ENCODE measurements around the gene AVPI1. TPM values are rescaled to one million over a fixed set of nuclear protein-coding genes. Genes with fewer than 3 reads are reported as not detected.

Gene AVPI1
- total RNA-seq, 2 donors from 2014 or later, result 9.5 to 25.6 TPM

- peak overlapping the region; percentile 96 to 98 for H3K27ac ChIP-seq
- H3K4me3 ChIP-seq, result no peak overlapping the region
- peaks cover 4% of the 10 kb centered on the region for H3K36me3 ChIP-seq
- no peak for TF ChIP-seq CTCF (IDR thresholded peaks at IDR 0.05)
- no peaks in the 10 kb centered on the region for H3K27me3 ChIP-seq (replicated peaks; ENCODE audit: insufficient read depth)
- peaks cover 43 to 74% of the 10 kb centered on the region in 2 donors for H3K4me1 ChIP-seq (ENCODE audit: control insufficient read depth in 1 of 2, low read depth in 2 of 2)
- ATAC-seq (ENCODE audit: insufficient number of reproducible peaks, low FRiP score, low read depth) (no peak), DNase-seq (ENCODE audit: low spot score) (no peak)
- no peaks in the 10 kb centered on the region for H3K9me3 ChIP-seq
Observed at GRCh38 chr10:97711640-97712572, 24.9 kb upstream of the AVPI1 start.

GRCh38 chr10:97708976-97709946, 22.2 kb upstream of the AVPI1 start:
- no peaks in the 10 kb centered on the region for H3K27me3 ChIP-seq (replicated peaks; ENCODE audit: insufficient read depth)
- H3K9me3 ChIP-seq, result no peaks in the 10 kb centered on the region
- H3K27ac ChIP-seq, result peak overlapping the region; percentile 83 to 94
- no peaks in the 10 kb centered on the region for H3K36me3 ChIP-seq
- peak overlapping the region; percentile 21 for H3K4me3 ChIP-seq
- ATAC-seq (ENCODE audit: insufficient number of reproducible peaks, low FRiP score, low read depth) (no peak), DNase-seq (ENCODE audit: low spot score) (peak; percentile 70)
- peak; percentile 66 for TF ChIP-seq CTCF (IDR thresholded peaks at IDR 0.05)
- H3K4me1 ChIP-seq (ENCODE audit: control insufficient read depth in 1 of 2, low read depth in 2 of 2), result peaks cover 34 to 53% of the 10 kb centered on the region in 2 donors

GRCh38 chr10:97708167-97708566, 21.1 kb upstream of the AVPI1 start:
- no peak for ATAC-seq (ENCODE audit: insufficient number of reproducible peaks, low FRiP score, low read depth)
- DNase-seq (ENCODE audit: low spot score), result no peak
- no peaks in the 10 kb centered on the region for H3K27me3 ChIP-seq (replicated peaks; ENCODE audit: insufficient read depth)
- H3K4me3 ChIP-seq, result no peak overlapping the region
- H3K4me1 ChIP-seq (ENCODE audit: control insufficient read depth in 1 of 2, low read depth in 2 of 2), result peaks cover 33 to 53% of the 10 kb centered on the region in 2 donors
- H3K27ac ChIP-seq, result peak overlapping the region; percentile 78 to 94
- H3K9me3 ChIP-seq, result no peaks in the 10 kb centered on the region
- no peak for TF ChIP-seq CTCF (IDR thresholded peaks at IDR 0.05)
- no peaks in the 10 kb centered on the region for H3K36me3 ChIP-seq

- no peaks in the 10 kb centered on the region for H3K36me3 ChIP-seq
- H3K27ac ChIP-seq, result peak overlapping the region; percentile 78 to 94
- DNase-seq (ENCODE audit: low spot score), result no peak
Observed at GRCh38 chr10:97707134-97707861, 20.3 kb upstream of the AVPI1 start.

More at GRCh38 chr10:97707134-97707861, 20.3 kb upstream of the AVPI1 start:
- H3K4me1 ChIP-seq (ENCODE audit: control insufficient read depth in 1 of 2, low read depth in 2 of 2), result peaks cover 26 to 46% of the 10 kb centered on the region in 2 donors
- no peak overlapping the region for H3K4me3 ChIP-seq
- TF ChIP-seq CTCF (IDR thresholded peaks at IDR 0.05), result no peak
- no peaks in the 10 kb centered on the region for H3K27me3 ChIP-seq (replicated peaks; ENCODE audit: insufficient read depth)
- ATAC-seq (ENCODE audit: insufficient number of reproducible peaks, low FRiP score, low read depth), result no peak
- H3K9me3 ChIP-seq, result no peaks in the 10 kb centered on the region

All from thoracic aorta (tissue), 2 donors.